Activated naive CD4-positive, alpha-beta T cell treated with anti-CD3 and anti-CD28 coated beads, Interleukin-2, amount 50 U/mL, for 24 hours (primary cell): ENCODE data around the gene CYP1A1.

Source experiments
- H3K27ac Mint-ChIP-seq: one replicate; pipeline ENCODE4 v1.8.0; 2021; ENCODE audit warnings: mild to moderate bottlenecking, mixed read lengths
- H3K27me3 Mint-ChIP-seq: one replicate; pipeline ENCODE4 v1.8.0; 2021; ENCODE audit warnings: mixed read lengths
- H3K36me3 Mint-ChIP-seq: one replicate; pipeline ENCODE4 v1.8.0; 2021; ENCODE audit warnings: mixed read lengths
- H3K4me1 Mint-ChIP-seq: one replicate; pipeline ENCODE4 v1.8.0; 2021; ENCODE audit warnings: mixed read lengths
- H3K4me3 Mint-ChIP-seq: one replicate; pipeline ENCODE4 v1.8.0; 2021; ENCODE audit warnings: mild to moderate bottlenecking, mixed read lengths
- H3K9me3 Mint-ChIP-seq: one replicate; pipeline ENCODE4 v1.8.0; 2021; ENCODE audit warnings: mixed read lengths

Gene CYP1A1

GRCh38 chr15:74725225-74725774, at the start of gene CYP1A1:
TSS of gene CYP1A1 (minus strand) at chr15:74725528. CDS start at chr15:74723097, 2,431 bp downstream.
- Mint-ChIP-seq H3K27me3 (peaks cover 4% of the 10 kb centered on the region), H3K9me3 (no peaks in the 10 kb centered on the region), H3K4me1 (peaks cover 11% of the 10 kb centered on the region), H3K4me3 (peak within 1 kb of the TSS; percentile 80), H3K27ac (peak within 1 kb of the TSS; percentile 79), H3K36me3 (no peaks in the 10 kb centered on the region)

- H3K4me1 Mint-ChIP-seq = peaks cover 62% of the 10 kb centered on the region
- no peaks in the 10 kb centered on the region for H3K9me3 Mint-ChIP-seq
- H3K36me3 Mint-ChIP-seq = no peaks in the 10 kb centered on the region
- H3K27ac Mint-ChIP-seq = no peak overlapping the region
- no peak overlapping the region for H3K4me3 Mint-ChIP-seq
- no peaks in the 10 kb centered on the region for H3K27me3 Mint-ChIP-seq
These were observed 48.5 kb upstream of the CYP1A1 start for GRCh38 chr15:74773731-74774252.

GRCh38 chr15:74773329-74773728, 48.0 kb upstream of the CYP1A1 start:
- Mint-ChIP-seq H3K4me3 (no peak overlapping the region), H3K27me3 (no peaks in the 10 kb centered on the region), H3K36me3 (no peaks in the 10 kb centered on the region), H3K27ac (no peak overlapping the region), H3K9me3 (no peaks in the 10 kb centered on the region), H3K4me1 (peaks cover 60% of the 10 kb centered on the region)

GRCh38 chr15:74770211-74770903, 45.0 kb upstream of the CYP1A1 start:
- H3K27ac Mint-ChIP-seq = no peak overlapping the region
- H3K4me1 Mint-ChIP-seq = peaks cover 32% of the 10 kb centered on the region

GRCh38 chr15:74769463-74770025, 44.2 kb upstream of the CYP1A1 start:
- no peaks in the 10 kb centered on the region for H3K36me3 Mint-ChIP-seq
- H3K9me3 Mint-ChIP-seq = no peaks in the 10 kb centered on the region
- no peak overlapping the region for H3K27ac Mint-ChIP-seq
- no peaks in the 10 kb centered on the region for H3K27me3 Mint-ChIP-seq
- no peak overlapping the region for H3K4me3 Mint-ChIP-seq
- H3K4me1 Mint-ChIP-seq = peaks cover 27% of the 10 kb centered on the region

More at GRCh38 chr15:74770211-74770903, 45.0 kb upstream of the CYP1A1 start:
- no peaks in the 10 kb centered on the region for H3K9me3 Mint-ChIP-seq
- no peak overlapping the region for H3K4me3 Mint-ChIP-seq
- H3K36me3 Mint-ChIP-seq = no peaks in the 10 kb centered on the region
- no peaks in the 10 kb centered on the region for H3K27me3 Mint-ChIP-seq

- Mint-ChIP-seq H3K4me3 (no peak overlapping the region), H3K27ac (peak overlapping the region; percentile 20), H3K9me3 (no peaks in the 10 kb centered on the region), H3K4me1 (peaks cover 20% of the 10 kb centered on the region), H3K36me3 (no peaks in the 10 kb centered on the region), H3K27me3 (no peaks in the 10 kb centered on the region)
These were observed 43.5 kb upstream of the CYP1A1 start for GRCh38 chr15:74768771-74769342.

- no peaks in the 10 kb centered on the region for H3K27me3 Mint-ChIP-seq
- no peak overlapping the region for H3K27ac Mint-ChIP-seq
- no peaks in the 10 kb centered on the region for H3K9me3 Mint-ChIP-seq
- H3K36me3 Mint-ChIP-seq = no peaks in the 10 kb centered on the region
- peaks cover 15% of the 10 kb centered on the region for H3K4me1 Mint-ChIP-seq
- H3K4me3 Mint-ChIP-seq = no peak overlapping the region
These were observed 42.9 kb upstream of the CYP1A1 start for GRCh38 chr15:74768099-74768770.

GRCh38 chr15:74767167-74768098, 42.1 kb upstream of the CYP1A1 start:
- Mint-ChIP-seq H3K9me3 (no peaks in the 10 kb centered on the region), H3K36me3 (no peaks in the 10 kb centered on the region), H3K4me3 (no peak overlapping the region), H3K27ac (no peak overlapping the region), H3K4me1 (peaks cover 15% of the 10 kb centered on the region), H3K27me3 (no peaks in the 10 kb centered on the region)

- H3K4me1 Mint-ChIP-seq = no peaks in the 10 kb centered on the region
- H3K27me3 Mint-ChIP-seq = no peaks in the 10 kb centered on the region
- H3K27ac Mint-ChIP-seq = no peak overlapping the region
- no peaks in the 10 kb centered on the region for H3K9me3 Mint-ChIP-seq
- no peaks in the 10 kb centered on the region for H3K36me3 Mint-ChIP-seq
- H3K4me3 Mint-ChIP-seq = no peak overlapping the region
These were observed 38.1 kb upstream of the CYP1A1 start for GRCh38 chr15:74763416-74763815.

GRCh38 chr15:74762791-74763150, 37.4 kb upstream of the CYP1A1 start:
- Mint-ChIP-seq H3K4me3 (no peak overlapping the region), H3K27me3 (no peaks in the 10 kb centered on the region), H3K36me3 (no peaks in the 10 kb centered on the region), H3K9me3 (no peaks in the 10 kb centered on the region), H3K27ac (no peak overlapping the region), H3K4me1 (no peaks in the 10 kb centered on the region)

GRCh38 chr15:74758736-74759135, 33.4 kb upstream of the CYP1A1 start:
- Mint-ChIP-seq H3K4me1 (no peaks in the 10 kb centered on the region), H3K9me3 (no peaks in the 10 kb centered on the region), H3K27ac (no peak overlapping the region), H3K36me3 (no peaks in the 10 kb centered on the region), H3K27me3 (no peaks in the 10 kb centered on the region), H3K4me3 (no peak overlapping the region)

GRCh38 chr15:74754593-74755215, 29.4 kb upstream of the CYP1A1 start:
- H3K4me3 Mint-ChIP-seq = no peak overlapping the region
- no peaks in the 10 kb centered on the region for H3K27me3 Mint-ChIP-seq
- no peaks in the 10 kb centered on the region for H3K4me1 Mint-ChIP-seq
- H3K27ac Mint-ChIP-seq = peak overlapping the region; percentile 41
- H3K36me3 Mint-ChIP-seq = no peaks in the 10 kb centered on the region
- no peaks in the 10 kb centered on the region for H3K9me3 Mint-ChIP-seq

GRCh38 chr15:74752531-74752930, 27.2 kb upstream of the CYP1A1 start:
- Mint-ChIP-seq H3K36me3 (no peaks in the 10 kb centered on the region), H3K27me3 (no peaks in the 10 kb centered on the region), H3K27ac (no peak overlapping the region), H3K9me3 (no peaks in the 10 kb centered on the region), H3K4me3 (no peak overlapping the region), H3K4me1 (no peaks in the 10 kb centered on the region)

GRCh38 chr15:74752011-74752410, 26.7 kb upstream of the CYP1A1 start:
- H3K36me3 Mint-ChIP-seq = no peaks in the 10 kb centered on the region
- no peak overlapping the region for H3K4me3 Mint-ChIP-seq
- no peak overlapping the region for H3K27ac Mint-ChIP-seq
- no peaks in the 10 kb centered on the region for H3K4me1 Mint-ChIP-seq
- H3K27me3 Mint-ChIP-seq = no peaks in the 10 kb centered on the region
- no peaks in the 10 kb centered on the region for H3K9me3 Mint-ChIP-seq
